Central memory CD8-positive, alpha-beta T cell (primary cell): ENCODE data around the gene SLC7A7.

Source experiments
- ATAC-seq: fragments of 150-1000 bp; cut with Tn5 transposase; replicated peaks from 2 replicates; pipeline ENCODE4 v1.10.0; 2022; ENCODE audit warnings: mild to moderate bottlenecking, moderate FRiP score, moderate number of reproducible peaks; ENCODE audit not compliant: poor library complexity, severe bottlenecking; ENCODE audit errors: extremely low read depth
- DNase-seq, 2 donors: peaks; one replicate each; pipeline ENCODE4 v3.0.0; 2021; ENCODE audit warnings: low spot score in 2 of 2
- H3K27ac Mint-ChIP-seq: one replicate; pipeline ENCODE4 v1.8.0; 2022; ENCODE audit warnings: low read depth, mild to moderate bottlenecking, moderate library complexity, mixed read lengths
- H3K27me3 Mint-ChIP-seq: one replicate; pipeline ENCODE4 v1.8.0; 2022; ENCODE audit warnings: mixed read lengths
- H3K36me3 Mint-ChIP-seq: one replicate; pipeline ENCODE4 v1.8.0; 2022; ENCODE audit warnings: mild to moderate bottlenecking, moderate library complexity, mixed read lengths; ENCODE audit not compliant: insufficient read depth
- H3K4me1 Mint-ChIP-seq: one replicate; pipeline ENCODE4 v1.8.0; 2022; ENCODE audit warnings: mixed read lengths
- H3K4me3 Mint-ChIP-seq: one replicate; pipeline ENCODE4 v1.8.0; 2022; ENCODE audit warnings: mild to moderate bottlenecking, moderate library complexity, mixed read lengths
- H3K9me3 Mint-ChIP-seq: one replicate; pipeline ENCODE4 v1.8.0; 2022; ENCODE audit warnings: mixed read lengths

The SLC7A7 gene

GRCh38 chr14:22849212-22849819 is 34.1 kb upstream of the SLC7A7 start:
- H3K36me3 Mint-ChIP-seq, result peaks cover 2% of the 10 kb centered on the region
- no peak for DNase-seq

GRCh38 chr14:22848351-22849164 is 33.3 kb upstream of the SLC7A7 start:
- peaks cover 62% of the 10 kb centered on the region for H3K27me3 Mint-ChIP-seq
- no peak overlapping the region for H3K27ac Mint-ChIP-seq
- no peaks in the 10 kb centered on the region for H3K9me3 Mint-ChIP-seq
- peaks cover 2% of the 10 kb centered on the region for H3K36me3 Mint-ChIP-seq
- ATAC-seq, result no peak
- peaks cover 9% of the 10 kb centered on the region for H3K4me1 Mint-ChIP-seq
- H3K4me3 Mint-ChIP-seq, result no peak overlapping the region
- no peak for DNase-seq

More at GRCh38 chr14:22849212-22849819, 34.1 kb upstream of the SLC7A7 start:
- H3K9me3 Mint-ChIP-seq, result no peaks in the 10 kb centered on the region
- H3K4me1 Mint-ChIP-seq, result peaks cover 11% of the 10 kb centered on the region
- no peak for ATAC-seq
- H3K27me3 Mint-ChIP-seq, result peaks cover 56% of the 10 kb centered on the region
- no peak overlapping the region for H3K27ac Mint-ChIP-seq
- no peak overlapping the region for H3K4me3 Mint-ChIP-seq

- Mint-ChIP-seq H3K27me3 (peaks cover 68% of the 10 kb centered on the region), H3K4me3 (no peak overlapping the region), H3K27ac (no peak overlapping the region), H3K36me3 (peaks cover 2% of the 10 kb centered on the region), H3K9me3 (no peaks in the 10 kb centered on the region), H3K4me1 (peaks cover 2% of the 10 kb centered on the region)
- no peak for DNase-seq
- no peak for ATAC-seq
Measured at GRCh38 chr14:22847661-22848341, 32.6 kb upstream of the SLC7A7 start.

GRCh38 chr14:22846811-22847307 is 31.6 kb upstream of the SLC7A7 start:
- no peak overlapping the region for H3K27ac Mint-ChIP-seq
- peaks cover 75% of the 10 kb centered on the region for H3K27me3 Mint-ChIP-seq
- peaks cover 2% of the 10 kb centered on the region for H3K36me3 Mint-ChIP-seq
- ATAC-seq, result no peak
- no peak for DNase-seq
- H3K4me1 Mint-ChIP-seq, result no peaks in the 10 kb centered on the region
- no peaks in the 10 kb centered on the region for H3K9me3 Mint-ChIP-seq
- no peak overlapping the region for H3K4me3 Mint-ChIP-seq

- H3K9me3 Mint-ChIP-seq, result no peaks in the 10 kb centered on the region
- H3K27me3 Mint-ChIP-seq, result peaks cover 82% of the 10 kb centered on the region
- no peaks in the 10 kb centered on the region for H3K4me1 Mint-ChIP-seq
- DNase-seq (no peak), ATAC-seq (no peak)
- H3K36me3 Mint-ChIP-seq, result peaks cover 2% of the 10 kb centered on the region
- H3K4me3 Mint-ChIP-seq, result no peak overlapping the region
- H3K27ac Mint-ChIP-seq, result no peak overlapping the region
Measured at GRCh38 chr14:22845821-22846625, 30.8 kb upstream of the SLC7A7 start.

- no peak overlapping the region for H3K27ac Mint-ChIP-seq
- ATAC-seq, result no peak
- no peaks in the 10 kb centered on the region for H3K4me1 Mint-ChIP-seq
- no peak for DNase-seq
- peaks cover 2% of the 10 kb centered on the region for H3K36me3 Mint-ChIP-seq
- H3K9me3 Mint-ChIP-seq, result no peaks in the 10 kb centered on the region
- no peak overlapping the region for H3K4me3 Mint-ChIP-seq
- H3K27me3 Mint-ChIP-seq, result peaks cover 91% of the 10 kb centered on the region
Measured at GRCh38 chr14:22845103-22845394, 29.8 kb upstream of the SLC7A7 start.

GRCh38 chr14:22844221-22845102 is 29.2 kb upstream of the SLC7A7 start:
- Mint-ChIP-seq H3K27me3 (peaks cover 91% of the 10 kb centered on the region), H3K9me3 (no peaks in the 10 kb centered on the region), H3K4me1 (no peaks in the 10 kb centered on the region), H3K36me3 (no peaks in the 10 kb centered on the region), H3K27ac (no peak overlapping the region), H3K4me3 (no peak overlapping the region)
- ATAC-seq (no peak), DNase-seq (no peak)

GRCh38 chr14:22843123-22843925 is 28.1 kb upstream of the SLC7A7 start:
- H3K4me3 Mint-ChIP-seq, result no peak overlapping the region
- no peak for DNase-seq
- no peaks in the 10 kb centered on the region for H3K9me3 Mint-ChIP-seq
- no peaks in the 10 kb centered on the region for H3K36me3 Mint-ChIP-seq
- no peaks in the 10 kb centered on the region for H3K4me1 Mint-ChIP-seq
- no peak for ATAC-seq
- peaks cover 91% of the 10 kb centered on the region for H3K27me3 Mint-ChIP-seq
- no peak overlapping the region for H3K27ac Mint-ChIP-seq

- Mint-ChIP-seq H3K36me3 (no peaks in the 10 kb centered on the region), H3K4me3 (no peak overlapping the region), H3K4me1 (no peaks in the 10 kb centered on the region), H3K9me3 (no peaks in the 10 kb centered on the region), H3K27ac (no peak overlapping the region), H3K27me3 (peaks cover 82% of the 10 kb centered on the region)
- ATAC-seq, result no peak
- no peak for DNase-seq
Measured at GRCh38 chr14:22842211-22843122, 27.2 kb upstream of the SLC7A7 start.

GRCh38 chr14:22841769-22842168 is 26.5 kb upstream of the SLC7A7 start:
- Mint-ChIP-seq H3K27me3 (peaks cover 75% of the 10 kb centered on the region), H3K27ac (no peak overlapping the region), H3K4me3 (no peak overlapping the region), H3K4me1 (no peaks in the 10 kb centered on the region), H3K36me3 (peaks cover 4% of the 10 kb centered on the region), H3K9me3 (no peaks in the 10 kb centered on the region)
- ATAC-seq, result no peak
- no peak for DNase-seq
